ENCODE measurements around the gene BCL7A. TPM values are rescaled to one million over a fixed set of nuclear protein-coding genes. Genes with fewer than 3 reads are reported as not detected.

Gene BCL7A
- total RNA-seq, 2 donors from 2014 or later = 9.6 to 12.9 TPM

GRCh38 chr12:121996050-121996944 is 25.4 kb upstream of the BCL7A start:
- H3K27me3 ChIP-seq (replicated peaks; ENCODE audit: insufficient read depth) = no peaks in the 10 kb centered on the region
- H3K27ac ChIP-seq = no peak overlapping the region
- no peak for TF ChIP-seq CTCF (IDR thresholded peaks at IDR 0.05)
- DNase-seq (ENCODE audit: low spot score) (no peak), ATAC-seq (ENCODE audit: insufficient number of reproducible peaks, low FRiP score, low read depth) (no peak)
- H3K36me3 ChIP-seq = no peaks in the 10 kb centered on the region
- H3K9me3 ChIP-seq = peaks cover 3% of the 10 kb centered on the region
- H3K4me1 ChIP-seq (ENCODE audit: control insufficient read depth in 1 of 2, low read depth in 2 of 2) = peaks cover 9 to 15% of the 10 kb centered on the region in 2 donors
- peak overlapping the region; percentile 7 for H3K4me3 ChIP-seq

GRCh38 chr12:121996945-121997612 is 24.6 kb upstream of the BCL7A start:
- Histone ChIP-seq H3K9me3 (peaks cover 3% of the 10 kb centered on the region), H3K27me3 (replicated peaks; ENCODE audit: insufficient read depth) (no peaks in the 10 kb centered on the region), H3K4me1 (ENCODE audit: control insufficient read depth in 1 of 2, low read depth in 2 of 2) (peaks cover 9 to 15% of the 10 kb centered on the region in 2 donors), H3K4me3 (peak overlapping the region; percentile 7), H3K36me3 (no peaks in the 10 kb centered on the region), H3K27ac (no peak overlapping the region)
- no peak for TF ChIP-seq CTCF (IDR thresholded peaks at IDR 0.05)
- ATAC-seq (ENCODE audit: insufficient number of reproducible peaks, low FRiP score, low read depth) (no peak), DNase-seq (ENCODE audit: low spot score) (no peak)

- Histone ChIP-seq H3K4me3 (no peak overlapping the region), H3K9me3 (peaks cover 3% of the 10 kb centered on the region), H3K27me3 (replicated peaks; ENCODE audit: insufficient read depth) (no peaks in the 10 kb centered on the region), H3K36me3 (no peaks in the 10 kb centered on the region), H3K4me1 (ENCODE audit: control insufficient read depth in 1 of 2, low read depth in 2 of 2) (peaks cover 23 to 38% of the 10 kb centered on the region in 2 donors), H3K27ac (no peak overlapping the region)
- TF ChIP-seq CTCF (IDR thresholded peaks at IDR 0.05) = no peak
- DNase-seq (ENCODE audit: low spot score) (no peak), ATAC-seq (ENCODE audit: insufficient number of reproducible peaks, low FRiP score, low read depth) (no peak)
These were observed 20.0 kb upstream of the BCL7A start for GRCh38 chr12:122001466-122002209.

GRCh38 chr12:122003651-122004611 is 17.8 kb upstream of the BCL7A start:
- Histone ChIP-seq H3K9me3 (peaks cover 3% of the 10 kb centered on the region), H3K27ac (peak overlapping the region; percentile 87 to 95), H3K4me3 (peak overlapping the region; percentile 35), H3K27me3 (replicated peaks; ENCODE audit: insufficient read depth) (no peaks in the 10 kb centered on the region), H3K4me1 (ENCODE audit: control insufficient read depth in 1 of 2, low read depth in 2 of 2) (peaks cover 19 to 32% of the 10 kb centered on the region in 2 donors), H3K36me3 (no peaks in the 10 kb centered on the region)
- ATAC-seq (ENCODE audit: insufficient number of reproducible peaks, low FRiP score, low read depth) (no peak), DNase-seq (ENCODE audit: low spot score) (no peak)
- TF ChIP-seq CTCF (IDR thresholded peaks at IDR 0.05) = no peak
